ENCODE data around the gene AP4B1. TPM values are rescaled to one million over a fixed set of nuclear protein-coding genes. Genes with fewer than 3 reads are reported as not detected.

Gene AP4B1
- total RNA-seq, 1 experiment from 2014 or later = 14.2 TPM

- no peak for TF ChIP-seq OVOL2 (CRISPR knock-in tag; IDR thresholded peaks at IDR 0.05; ENCODE audit: borderline replicate concordance)
- no peak for TF ChIP-seq PREB (CRISPR knock-in tag; IDR thresholded peaks at IDR 0.05; ENCODE audit: borderline replicate concordance)
- TF ChIP-seq NR1H2 (CRISPR knock-in tag; IDR thresholded peaks at IDR 0.05) = no peak
- no peak for TF ChIP-seq ATF1 (CRISPR knock-in tag; IDR thresholded peaks at IDR 0.05)
- TF ChIP-seq HMGA2 (CRISPR knock-in tag; IDR thresholded peaks at IDR 0.05) = no peak
- no peak for TF ChIP-seq ZNF512 (CRISPR knock-in tag; IDR thresholded peaks at IDR 0.05; ENCODE audit: borderline replicate concordance)
- no peak for TF ChIP-seq E2F4 (CRISPR knock-in tag; IDR thresholded peaks at IDR 0.05; ENCODE audit: borderline replicate concordance, low read depth)
- TF ChIP-seq TEAD1 (CRISPR knock-in tag; IDR thresholded peaks at IDR 0.05) = no peak
- TF ChIP-seq ZNF263 (CRISPR knock-in tag; IDR thresholded peaks at IDR 0.05; ENCODE audit: low read depth) = no peak
Measured at GRCh38 chr1:113868387-113869083, 36.1 kb downstream of the AP4B1 start (continued).

GRCh38 chr1:113861641-113862040 is 43.0 kb downstream of the AP4B1 start:
- ChIA-PET POLR2A (no interaction called here), CTCF (no interaction called here)
- Mint-ChIP-seq H3K27ac (no peak overlapping the region), H3K27me3 (ENCODE audit: low read depth) (no peaks in the 10 kb centered on the region; the same call in 1 of the 2 replicates), H3K4me3 (no peak overlapping the region), H3K9me3 (no peaks in the 10 kb centered on the region), H3K36me3 (no peaks in the 10 kb centered on the region), H3K4me1 (no peaks in the 10 kb centered on the region)
- ATAC-seq (no peak), DNase-seq (ENCODE audit: low spot score) (no peak)
- TF ChIP-seq GTF2I (CRISPR knock-in tag; conservative IDR thresholded peaks at IDR 0.05) = no peak
- TF ChIP-seq FOXK1 (CRISPR knock-in tag; IDR thresholded peaks at IDR 0.05) = no peak

GRCh38 chr1:113860891-113861290 is 43.7 kb downstream of the AP4B1 start:
- Mint-ChIP-seq H3K27ac (no peak overlapping the region), H3K9me3 (no peaks in the 10 kb centered on the region), H3K27me3 (ENCODE audit: low read depth) (no peaks in the 10 kb centered on the region; the same call in 1 of the 2 replicates), H3K36me3 (no peaks in the 10 kb centered on the region), H3K4me3 (no peak overlapping the region), H3K4me1 (no peaks in the 10 kb centered on the region)
- ChIA-PET POLR2A (no interaction called here), CTCF (no interaction called here)
- TF ChIP-seq ZNF512 (CRISPR knock-in tag; IDR thresholded peaks at IDR 0.05; ENCODE audit: borderline replicate concordance) (no peak), MYBL2 (CRISPR knock-in tag; IDR thresholded peaks at IDR 0.05) (no peak), ZNF423 (CRISPR knock-in tag; IDR thresholded peaks at IDR 0.05) (no peak), IRF1 (CRISPR knock-in tag; IDR thresholded peaks at IDR 0.05) (no peak), E2F1 (CRISPR knock-in tag; IDR thresholded peaks at IDR 0.05) (no peak)
- ATAC-seq = no peak
- no peak for DNase-seq (ENCODE audit: low spot score)
